Neuronal stem cell (in vitro differentiated cells): ENCODE measurements around the gene PARVA.
"Not testable (repeated sequence)": the region's sequence is repeated elsewhere in the genome, so short reads cannot be mapped to it uniquely, and the experiment has no call there.

Source experiments
- DNase-seq: peaks from one replicate; pipeline ENCODE4 v3.0.0-alpha.2; 2013; ENCODE audit warnings: low spot score
- H2AFZ ChIP-seq: one replicate; pipeline ENCODE4 v1.6.1; 2013; ENCODE audit warnings: mild to moderate bottlenecking, low read length, inconsistent platforms
- H2AK5ac ChIP-seq: 2 replicates; pipeline ENCODE4 v1.6.1; 2013; ENCODE audit warnings: low read depth, mild to moderate bottlenecking, inconsistent platforms, low read length, moderate library complexity, mixed read lengths
- H2BK120ac ChIP-seq: 2 replicates; pipeline ENCODE4 v1.6.1; 2013; ENCODE audit warnings: low read depth, mild to moderate bottlenecking, inconsistent platforms, low read length, moderate library complexity, mixed read lengths
- H2BK12ac ChIP-seq: one replicate; pipeline ENCODE4 v1.6.1; 2013; ENCODE audit warnings: low read length, inconsistent platforms
- H2BK15ac ChIP-seq: 2 replicates; pipeline ENCODE4 v1.6.1; 2013; ENCODE audit warnings: mild to moderate bottlenecking, low read length, inconsistent platforms, mixed read lengths
- H2BK5ac ChIP-seq: one replicate; pipeline ENCODE4 v1.6.1; 2013; ENCODE audit warnings: inconsistent platforms, mild to moderate bottlenecking, low read length, moderate library complexity
- H3K14ac ChIP-seq: one replicate; pipeline ENCODE4 v1.6.1; 2013; ENCODE audit warnings: low read length, inconsistent platforms
- H3K18ac ChIP-seq: 2 replicates; pipeline ENCODE4 v1.6.1; 2013; ENCODE audit warnings: low read length, inconsistent platforms
- H3K23ac ChIP-seq: 2 replicates; pipeline ENCODE4 v1.6.1; 2013; ENCODE audit warnings: low read depth, mild to moderate bottlenecking, mixed read lengths, low read length, inconsistent platforms; ENCODE audit not compliant: poor library complexity
- H3K27ac ChIP-seq: replicated peaks from 3 replicates; pipeline ENCODE4 v1.5.1; 2013; ENCODE audit warnings: low read length, inconsistent platforms
- H3K27me3 ChIP-seq, 3 experiments: 2 replicates each; pipeline ENCODE4 v1.6.1; 2013; ENCODE audit warnings: low read length in 3 of 3, mild to moderate bottlenecking in 2 of 3, inconsistent platforms in 1 of 3, low read depth in 1 of 3, mixed read lengths in 1 of 3, moderate library complexity in 1 of 3; ENCODE audit not compliant: control insufficient read depth in 3 of 3, insufficient read depth in 3 of 3
- H3K36me3 ChIP-seq, 2 donors: replicated peaks in 1 of 2; 2 replicates each; pipeline ENCODE4 v1.6.1; 2013; ENCODE audit warnings: low read length in 2 of 2; ENCODE audit not compliant: control insufficient read depth in 2 of 2, insufficient read depth in 2 of 2
- H3K4ac ChIP-seq: 2 replicates; pipeline ENCODE4 v1.6.1; 2013; ENCODE audit warnings: inconsistent platforms, mild to moderate bottlenecking, low read length, moderate library complexity
- H3K4me1 ChIP-seq, 2 donors: 1 replicate in 1 of 2; 2 replicates in 1 of 2; pipeline ENCODE4 v1.6.1; 2013; ENCODE audit warnings: low read length in 2 of 2, low read depth in 1 of 2; ENCODE audit not compliant: control insufficient read depth in 2 of 2, insufficient read depth in 1 of 2
- H3K4me2 ChIP-seq: one replicate; pipeline ENCODE4 v1.6.1; 2013; ENCODE audit warnings: mild to moderate bottlenecking, low read length, inconsistent platforms; ENCODE audit not compliant: insufficient read depth, poor library complexity, severe bottlenecking
- H3K4me3 ChIP-seq, 2 donors: 2 replicates each; pipeline ENCODE4 v1.5.1; 2013; ENCODE audit warnings: low read length in 2 of 2, mild to moderate bottlenecking in 2 of 2, inconsistent platforms in 1 of 2, moderate library complexity in 1 of 2
- H3K79me1 ChIP-seq: one replicate; pipeline ENCODE4 v1.6.1; 2013; ENCODE audit warnings: low read depth, mild to moderate bottlenecking, inconsistent platforms, low read length, moderate library complexity
- H3K9ac ChIP-seq: one replicate; pipeline ENCODE4 v1.6.1; 2013; ENCODE audit warnings: mild to moderate bottlenecking, low read depth, low read length, inconsistent platforms; ENCODE audit not compliant: poor library complexity
- H3K9me3 ChIP-seq, 2 donors: replicated peaks in 1 of 2; 2 replicates each; pipeline versions ENCODE3 to v1.6.1; 2013; ENCODE audit warnings: low read length in 2 of 2, mild to moderate bottlenecking in 2 of 2, inconsistent platforms in 1 of 2, low read depth in 1 of 2, mixed read lengths in 1 of 2, moderate library complexity in 1 of 2; ENCODE audit not compliant: control insufficient read depth in 2 of 2, insufficient read depth in 1 of 2
- H4K8ac ChIP-seq: one replicate; pipeline ENCODE4 v1.6.1; 2013; ENCODE audit warnings: low read depth, mild to moderate bottlenecking, inconsistent platforms, low read length, moderate library complexity
- H4K91ac ChIP-seq: one replicate; pipeline ENCODE4 v1.6.1; 2013; ENCODE audit warnings: low read length, low read depth, mild to moderate bottlenecking, inconsistent platforms; ENCODE audit not compliant: poor library complexity
- WGBS, 2 donors: extraction: QIAGEN DNeasy Blood & Tissue Kit; methylation state at CpG; one replicate each; pipeline ENCODE4 v1.1.7; 2013; ENCODE audit warnings: missing lambda C conversion rate in 2 of 2, mixed read lengths in 1 of 2; ENCODE audit not compliant: insufficient read length in 2 of 2, insufficient replicate concordance in 1 of 2; ENCODE audit errors: extremely low coverage in 2 of 2; 5-methylcytosine and 5-hydroxymethylcytosine counted together

Gene PARVA

GRCh38 chr11:12361682-12362081, 15.7 kb upstream of the PARVA start:
- no peaks in the 10 kb centered on the region for H3K9me3 ChIP-seq
- H3K4me3 ChIP-seq = no peak overlapping the region
- no peaks in the 10 kb centered on the region for H3K79me1 ChIP-seq
- H2BK120ac ChIP-seq = no peak overlapping the region
- no peaks in the 10 kb centered on the region for H3K36me3 ChIP-seq
- no peak overlapping the region for H3K27ac ChIP-seq
- H3K27me3 ChIP-seq = no peaks in the 10 kb centered on the region
- H3K4me1 ChIP-seq = peaks cover 4 to 11% of the 10 kb centered on the region in 2 donors
- H3K4me2 ChIP-seq = no peak overlapping the region
- no peak overlapping the region for H3K9ac ChIP-seq
- WGBS, 2 donors = no CpG with 5 or more reads among the region's 3 CpGs
- H2AFZ ChIP-seq = no peak overlapping the region
- H2AK5ac ChIP-seq = no peak overlapping the region
- no peak overlapping the region for H4K91ac ChIP-seq
- no peak overlapping the region for H2BK15ac ChIP-seq
- no peak for DNase-seq
- no peak overlapping the region for H4K8ac ChIP-seq
- no peak overlapping the region for H3K14ac ChIP-seq
- no peak overlapping the region for H2BK12ac ChIP-seq
- H3K23ac ChIP-seq = no peak overlapping the region
- no peak overlapping the region for H3K18ac ChIP-seq
- H2BK5ac ChIP-seq = no peak overlapping the region
- no peak overlapping the region for H3K4ac ChIP-seq

DNA sequence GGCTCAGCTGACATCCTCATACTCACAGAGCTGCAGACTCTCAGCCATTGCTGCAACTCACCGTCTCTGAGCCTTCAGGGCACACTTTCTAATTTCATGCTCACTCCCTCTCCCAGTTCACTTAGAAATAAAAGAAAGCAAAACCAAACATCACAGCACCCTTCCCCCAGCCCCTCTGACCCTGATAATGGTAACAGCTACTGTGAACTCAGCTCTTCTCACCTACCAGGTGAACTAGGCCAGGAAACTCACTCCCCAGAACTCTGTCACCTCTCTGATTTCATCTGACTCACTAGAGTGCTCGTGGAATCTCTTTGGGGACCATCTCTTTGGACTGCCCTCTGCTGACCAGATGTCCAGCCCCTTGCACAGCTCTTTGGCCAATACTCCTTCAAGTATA, 14.5 kb upstream of the PARVA start:
- Histone ChIP-seq H3K14ac (no peak overlapping the region), H3K9me3 (no peaks in the 10 kb centered on the region), H3K27ac (no peak overlapping the region), H3K79me1 (no peaks in the 10 kb centered on the region), H4K91ac (no peak overlapping the region), H3K18ac (no peak overlapping the region), H3K4me3 (no peak overlapping the region), H2BK12ac (no peak overlapping the region), H3K9ac (no peak overlapping the region), H3K4ac (no peak overlapping the region), H4K8ac (no peak overlapping the region), H3K36me3 (no peaks in the 10 kb centered on the region), H2BK15ac (no peak overlapping the region), H2BK120ac (no peak overlapping the region), H2AFZ (no peak overlapping the region), H2BK5ac (no peak overlapping the region), H3K23ac (no peak overlapping the region), H2AK5ac (no peak overlapping the region), H3K4me1 (peaks cover 4 to 9% of the 10 kb centered on the region in 2 donors), H3K4me2 (no peak overlapping the region), H3K27me3 (no peaks in the 10 kb centered on the region)
- DNase-seq = no peak
- no CpG with 5 or more reads among the region's 2 CpGs for WGBS, 2 donors

DNA sequence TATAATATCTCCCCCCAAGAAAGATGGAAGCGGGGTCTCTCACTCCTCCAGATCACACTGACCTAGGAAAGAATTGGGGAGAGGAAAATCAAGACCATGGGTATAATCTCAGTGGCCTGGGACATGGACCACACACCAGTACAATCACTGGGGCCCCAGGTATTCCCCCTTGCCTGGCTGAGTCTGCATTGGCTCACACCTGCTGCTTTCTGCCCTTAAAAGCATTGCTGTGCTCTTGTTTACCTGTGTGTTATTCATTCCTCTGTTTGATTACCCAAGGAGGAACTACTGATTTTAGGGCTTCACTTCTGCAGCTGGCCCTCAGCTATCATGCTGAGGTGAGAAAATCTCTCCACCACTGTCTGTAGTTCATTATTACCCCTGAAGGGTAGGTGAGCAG, 14.0 kb upstream of the PARVA start:
- no peaks in the 10 kb centered on the region for H3K27me3 ChIP-seq
- H3K4me2 ChIP-seq = no peak overlapping the region
- H2BK5ac ChIP-seq = no peak overlapping the region

DNA sequence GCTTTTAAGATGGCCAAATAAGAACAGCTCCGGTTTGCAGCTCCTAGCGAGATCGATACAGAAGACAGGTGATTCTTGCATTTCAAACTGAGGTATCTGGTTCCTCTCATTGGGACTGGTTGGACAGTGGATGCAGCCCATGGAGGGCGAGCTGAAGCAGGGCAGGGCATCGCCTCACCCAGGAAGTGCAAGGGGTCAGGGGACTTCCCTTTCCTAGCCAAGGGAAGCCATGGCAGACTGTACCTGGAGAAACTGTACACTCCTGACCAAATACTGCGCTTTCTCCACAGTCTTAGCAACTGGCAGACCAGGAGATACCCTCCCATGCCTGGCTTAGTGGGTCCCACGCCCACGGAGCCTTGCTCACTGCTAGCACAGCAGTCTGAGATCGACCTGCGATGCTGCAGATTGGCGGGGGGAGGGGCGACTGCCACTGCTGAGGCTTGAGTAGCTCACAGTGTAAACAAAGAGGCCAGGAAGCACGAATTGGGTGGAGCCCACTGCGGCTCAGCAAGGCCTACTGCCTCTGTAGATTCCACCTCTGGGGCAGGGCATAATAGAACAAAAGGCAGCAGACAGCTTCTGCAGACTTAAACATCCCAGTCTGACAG, 11.3 kb upstream of the PARVA start:
- H4K8ac ChIP-seq, H3K14ac ChIP-seq, DNase-seq, H3K4me2 ChIP-seq, H3K4me1 ChIP-seq, H4K91ac ChIP-seq, H3K79me1 ChIP-seq, H2BK15ac ChIP-seq, H3K36me3 ChIP-seq, H3K4me3 ChIP-seq, H3K27me3 ChIP-seq, H3K27ac ChIP-seq, H2BK120ac ChIP-seq, H3K9me3 ChIP-seq, H3K4ac ChIP-seq, H2BK12ac ChIP-seq, H2AK5ac ChIP-seq: not testable (repeated sequence)
- no CpG with 5 or more reads among the region's 14 CpGs for WGBS, 2 donors
- peak overlapping the region; percentile 89 for H2AFZ ChIP-seq
- H3K9ac ChIP-seq = peak overlapping the region; percentile 7
- H3K18ac ChIP-seq = peak overlapping the region; percentile 0
- peak overlapping the region; percentile 67 for H3K23ac ChIP-seq
- peak overlapping the region; percentile 19 for H2BK5ac ChIP-seq

More for the DNA sequence above, 14.0 kb upstream of the PARVA start:
- no peak overlapping the region for H2AFZ ChIP-seq
- DNase-seq = no peak
- H3K27ac ChIP-seq = no peak overlapping the region
- no peak overlapping the region for H4K91ac ChIP-seq
- no peak overlapping the region for H2BK12ac ChIP-seq
- H3K36me3 ChIP-seq = no peaks in the 10 kb centered on the region
- H3K9me3 ChIP-seq = no peaks in the 10 kb centered on the region
- no peaks in the 10 kb centered on the region for H3K79me1 ChIP-seq
- no peak overlapping the region for H3K4me3 ChIP-seq
- WGBS, 2 donors = no CpG with 5 or more reads among the region's 1 CpG
- H2BK120ac ChIP-seq = no peak overlapping the region
- no peak overlapping the region for H2BK15ac ChIP-seq
- H3K14ac ChIP-seq = no peak overlapping the region
- no peak overlapping the region for H2AK5ac ChIP-seq
- no peak overlapping the region for H4K8ac ChIP-seq
- no peak overlapping the region for H3K4ac ChIP-seq
- H3K4me1 ChIP-seq = peaks cover 4 to 9% of the 10 kb centered on the region in 2 donors
- H3K9ac ChIP-seq = no peak overlapping the region
- no peak overlapping the region for H3K18ac ChIP-seq
- no peak overlapping the region for H3K23ac ChIP-seq
